ENCODE results near the gene RORB.

- TF ChIP-seq, protein P1, sequence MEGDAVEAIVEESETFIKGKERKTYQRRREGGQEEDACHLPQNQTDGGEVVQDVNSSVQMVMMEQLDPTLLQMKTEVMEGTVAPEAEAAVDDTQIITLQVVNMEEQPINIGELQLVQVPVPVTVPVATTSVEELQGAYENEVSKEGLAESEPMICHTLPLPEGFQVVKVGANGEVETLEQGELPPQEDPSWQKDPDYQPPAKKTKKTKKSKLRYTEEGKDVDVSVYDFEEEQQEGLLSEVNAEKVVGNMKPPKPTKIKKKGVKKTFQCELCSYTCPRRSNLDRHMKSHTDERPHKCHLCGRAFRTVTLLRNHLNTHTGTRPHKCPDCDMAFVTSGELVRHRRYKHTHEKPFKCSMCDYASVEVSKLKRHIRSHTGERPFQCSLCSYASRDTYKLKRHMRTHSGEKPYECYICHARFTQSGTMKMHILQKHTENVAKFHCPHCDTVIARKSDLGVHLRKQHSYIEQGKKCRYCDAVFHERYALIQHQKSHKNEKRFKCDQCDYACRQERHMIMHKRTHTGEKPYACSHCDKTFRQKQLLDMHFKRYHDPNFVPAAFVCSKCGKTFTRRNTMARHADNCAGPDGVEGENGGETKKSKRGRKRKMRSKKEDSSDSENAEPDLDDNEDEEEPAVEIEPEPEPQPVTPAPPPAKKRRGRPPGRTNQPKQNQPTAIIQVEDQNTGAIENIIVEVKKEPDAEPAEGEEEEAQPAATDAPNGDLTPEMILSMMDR (IDR thresholded peaks at IDR 0.05; ENCODE audit: insufficient read depth, low read depth, low read length), result no peak
- no peak for TF ChIP-seq EZH2 (IDR thresholded peaks at IDR 0.05; ENCODE audit: insufficient read depth, low read length)
Measured at GRCh38 chr9:74589576-74589975, 92.4 kb downstream of the RORB start.

Measured in astrocyte (in vitro differentiated cells and primary cell).